ENCODE measurements around the gene AP2S1.
"Not testable (repeated sequence)": the region's sequence is repeated elsewhere in the genome, so short reads cannot be mapped to it uniquely, and the experiment has no call there.

Gene AP2S1

DNA sequence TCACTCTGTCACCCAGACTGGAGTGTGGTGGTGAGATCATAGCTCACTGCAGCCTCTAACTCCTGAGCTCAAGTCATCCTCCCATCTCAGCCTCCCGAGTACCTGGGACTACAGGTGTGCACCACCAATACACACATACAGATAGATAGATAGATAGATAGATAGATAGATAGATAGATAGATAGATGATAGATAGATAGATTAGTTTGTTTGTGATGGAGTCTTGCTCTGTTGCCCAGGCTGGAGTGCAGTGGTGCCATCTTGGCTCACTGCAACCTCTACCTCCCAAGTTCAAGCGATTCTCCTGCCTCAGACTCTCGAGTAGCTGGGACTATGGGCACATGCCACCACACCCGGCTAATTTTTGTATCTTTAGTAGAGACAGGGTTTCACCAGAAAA lies 46.2 kb downstream of the AP2S1 start:
- DNase-seq (ENCODE audit: low read depth), result not testable (repeated sequence)

DNA sequence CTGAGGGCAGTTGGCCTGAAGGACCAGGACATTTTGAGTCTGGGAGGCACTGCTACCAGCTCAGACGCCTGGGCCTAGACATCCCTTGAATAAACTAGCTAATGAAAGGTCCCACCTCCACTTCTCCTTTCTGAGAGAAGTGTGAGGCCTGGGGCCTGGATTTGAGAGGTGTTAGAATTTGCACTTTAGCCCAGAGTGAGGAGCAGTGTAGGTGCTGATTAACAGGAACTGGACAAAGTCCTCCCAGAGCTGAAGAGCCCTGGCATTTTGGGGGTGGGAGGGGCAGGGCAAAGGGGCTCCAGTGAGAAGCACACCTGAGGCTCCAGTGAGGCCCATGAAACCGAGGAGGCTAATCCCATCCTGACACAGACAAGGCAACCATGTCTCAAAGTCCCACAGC lies 47.1 kb downstream of the AP2S1 start:
- no peak for DNase-seq (ENCODE audit: low read depth)

DNA sequence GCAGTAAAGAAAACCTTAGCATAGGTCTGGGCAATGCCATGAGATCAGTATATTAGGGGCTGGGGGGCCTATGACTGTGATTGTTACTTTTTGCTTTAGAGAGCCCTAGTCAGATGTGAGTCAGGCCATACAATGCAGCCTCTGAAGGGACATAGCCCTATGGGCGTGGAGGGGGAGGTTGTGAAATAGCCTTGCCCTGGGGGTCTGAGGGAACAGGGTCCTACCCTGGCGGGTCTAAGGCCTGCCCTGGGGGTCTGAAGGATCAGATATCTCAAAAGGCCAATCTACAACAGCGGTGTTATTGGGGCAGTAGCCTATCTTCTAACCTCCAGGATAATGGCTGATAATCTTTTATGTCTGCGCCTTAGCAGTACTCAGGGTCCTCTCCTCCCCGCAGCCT lies 48.5 kb downstream of the AP2S1 start:
- no peak for DNase-seq (ENCODE audit: low read depth)

DNA sequence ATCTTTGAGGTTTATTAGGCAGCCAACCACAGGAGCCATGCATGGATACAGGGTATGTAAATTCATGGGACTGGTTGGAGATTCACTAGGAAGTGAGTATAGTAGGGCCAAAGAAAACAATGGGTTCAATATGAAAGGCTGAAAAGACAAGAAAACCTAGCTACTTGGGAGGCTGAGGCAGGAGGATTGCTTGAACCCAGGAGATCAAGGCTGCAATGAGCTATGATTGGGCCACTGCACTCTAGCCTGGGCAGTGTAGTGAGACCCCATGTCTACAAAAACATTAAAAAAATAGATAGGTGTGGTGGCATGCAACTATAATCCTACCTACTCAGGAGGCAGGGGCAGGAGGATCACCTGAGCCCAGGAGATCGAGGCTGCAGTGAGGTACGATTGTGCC lies 51.9 kb downstream of the AP2S1 start:
- DNase-seq (ENCODE audit: low read depth), result no peak

DNA sequence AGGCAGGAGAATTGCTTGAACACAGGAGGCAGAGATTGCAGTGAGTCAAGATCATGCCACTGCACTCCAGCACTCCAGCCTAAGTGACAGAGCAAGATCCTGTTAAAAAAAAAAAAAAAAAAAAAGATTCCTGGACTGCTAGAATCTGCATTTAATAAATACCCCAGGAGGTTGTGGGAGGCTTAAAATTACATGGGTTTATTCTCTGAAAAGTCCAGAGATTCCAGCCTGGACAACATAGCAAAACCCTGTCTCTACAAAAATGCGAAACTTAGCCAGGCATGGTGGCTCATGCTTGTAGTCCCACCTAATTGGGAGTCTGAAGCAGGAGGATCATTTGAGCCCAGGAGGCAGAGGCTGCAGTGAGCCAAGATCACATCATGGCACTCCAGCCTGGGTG lies 52.8 kb downstream of the AP2S1 start:
- no peak for DNase-seq (ENCODE audit: low read depth)

DNA sequence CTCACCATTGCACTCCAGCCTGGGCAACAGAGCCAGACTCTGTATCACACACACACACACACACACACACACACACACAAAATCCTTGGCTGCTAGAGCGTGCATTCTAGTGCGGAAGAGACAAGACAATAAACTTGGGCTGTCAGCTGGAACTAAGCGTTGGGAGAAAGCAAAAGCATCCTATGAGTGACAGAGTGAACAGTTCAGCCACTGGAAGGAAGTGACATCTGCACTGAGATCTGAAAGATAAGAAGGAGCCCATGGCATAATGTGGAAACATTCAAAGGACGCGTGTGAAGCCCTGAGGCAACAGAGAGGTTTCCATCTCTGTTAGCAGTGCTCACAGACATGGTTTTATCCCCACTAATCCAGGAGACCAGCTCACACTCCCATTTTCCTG lies 58.7 kb downstream of the AP2S1 start:
- no peak for DNase-seq (ENCODE audit: low read depth)

DNA sequence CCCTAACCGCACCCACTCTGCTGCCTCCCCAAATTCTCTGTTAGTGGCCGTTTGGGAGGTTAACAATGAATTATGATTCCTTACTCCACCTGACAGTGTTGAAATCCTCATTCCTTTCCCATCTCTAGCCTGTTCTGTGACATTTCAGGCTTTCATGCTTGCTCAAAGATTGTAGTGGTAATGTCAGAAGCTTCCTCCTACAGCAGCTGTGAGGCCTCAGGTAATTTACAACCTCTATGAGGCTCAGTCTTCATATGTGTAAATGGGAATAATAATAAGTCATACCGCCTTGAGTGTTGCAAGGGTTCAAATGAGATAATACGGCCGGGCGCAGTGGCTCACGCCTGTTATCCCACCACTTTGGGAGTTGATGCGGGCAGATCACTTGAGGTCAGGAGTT lies 61.3 kb downstream of the AP2S1 start:
- no peak for DNase-seq (ENCODE audit: low read depth)

DNA sequence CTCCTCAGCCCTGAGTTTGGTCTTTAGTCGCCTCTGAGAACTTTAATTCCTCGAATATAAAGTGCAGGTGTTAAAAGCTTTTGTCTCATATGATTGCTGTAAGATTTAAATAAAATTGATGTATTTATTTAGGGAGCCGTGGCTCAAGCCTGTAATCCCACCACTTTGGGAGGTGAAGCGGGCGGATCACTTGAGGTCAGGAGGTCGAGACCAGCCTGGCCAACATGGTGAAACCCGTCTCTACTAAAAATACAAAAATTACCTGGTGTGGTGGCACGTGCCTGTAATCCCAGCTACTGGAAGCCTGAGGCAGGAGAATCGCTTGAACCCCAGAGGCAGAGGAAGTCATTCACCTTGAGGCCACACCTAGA lies 61.7 kb downstream of the AP2S1 start:
- no peak for DNase-seq (ENCODE audit: low read depth)

DNA sequence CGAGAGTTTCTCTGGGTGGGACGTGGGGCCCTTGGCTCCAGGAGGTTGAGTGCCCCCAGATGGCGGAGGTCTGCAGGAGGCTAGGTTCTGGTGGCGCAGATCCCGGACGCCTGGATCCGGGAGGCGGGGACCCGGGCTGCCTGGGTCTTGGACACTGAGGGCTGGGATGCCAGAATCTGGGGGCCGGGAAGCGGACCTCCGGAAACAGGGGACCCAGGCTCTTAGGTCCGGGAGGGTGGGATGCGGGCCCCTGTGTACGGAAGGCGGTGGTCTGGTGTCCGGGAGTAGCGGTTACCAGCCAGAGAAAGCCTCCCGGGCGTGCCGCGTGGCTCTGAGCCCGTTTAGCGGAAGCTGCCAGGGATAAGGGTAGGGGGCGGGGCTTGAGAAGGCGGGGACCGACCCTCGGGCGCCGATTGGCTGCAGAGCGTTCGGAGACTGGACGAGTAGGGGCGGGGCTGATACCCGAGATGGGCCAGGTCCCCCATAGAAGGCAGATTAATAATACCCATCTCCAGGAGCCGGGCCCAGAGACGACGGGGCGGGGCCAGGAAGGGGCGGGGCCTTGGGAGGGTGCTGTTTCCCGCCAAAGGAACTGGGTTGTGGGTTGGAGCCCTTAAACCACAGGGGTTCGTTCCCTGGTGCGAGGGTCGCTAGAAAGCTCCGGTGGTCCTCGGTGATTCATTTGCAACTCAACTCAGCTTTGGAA lies 62.2 kb downstream of the AP2S1 start, which contains the start of gene SLC1A5:
SLC1A5 (minus strand) TSS at position 333 of the 706 bp plus-strand sequence. CDS start 629 bp downstream, outside the sequence.
- peak; percentile 98 for DNase-seq (ENCODE audit: low read depth)
